Omental fat pad (tissue), 4 donors: ENCODE measurements around the gene SWAP70. TPM values are rescaled to one million over a fixed set of nuclear protein-coding genes. Genes with fewer than 3 reads are reported as not detected.

Experiments
- ATAC-seq: fragments of 150-250 bp; one replicate; pipeline ENCODE4 v1.9.1; 2016; ENCODE audit warnings: mild to moderate bottlenecking, moderate library complexity; ENCODE audit not compliant: low FRiP score
- DNase-seq: peaks from one replicate; pipeline ENCODE4 v3.0.0-alpha.2; 2019; ENCODE audit warnings: low spot score
- CTCF ChIP-seq, 3 donors: fragments of 450-650 bp; IDR thresholded peaks; one replicate each; pipeline ENCODE4 v1.5.1; 2016 to 2017; ENCODE audit warnings: antibody characterized with exemption in 3 of 3, mild to moderate bottlenecking in 3 of 3, moderate library complexity in 2 of 3
- total RNA-seq, 4 donors: library from RNA; depleted of rRNA; stranded (reverse); fragments of >200 nt; gene quantifications; one replicate each; pipeline ENCODE4 v1.1.0, GENCODE V29; 2016

The SWAP70 gene
- total RNA-seq, 4 donors from 2014 or later, result 35.6 to 81.7 (median 61.0) TPM

GRCh38 chr11:9760193-9760575, 96.3 kb downstream of the SWAP70 start:
- peak; percentile 17 for ATAC-seq
- peak; percentile 52 for DNase-seq
- no peak for TF ChIP-seq CTCF (IDR thresholded peaks at IDR 0.05)

- DNase-seq, result no peak
- no peak for TF ChIP-seq CTCF (IDR thresholded peaks at IDR 0.05)
- no peak for ATAC-seq
Measured at GRCh38 chr11:9761441-9761945, 97.6 kb downstream of the SWAP70 start.

GRCh38 chr11:9762531-9762930, 98.7 kb downstream of the SWAP70 start:
- ATAC-seq (no peak), DNase-seq (no peak)
- no peak for TF ChIP-seq CTCF (IDR thresholded peaks at IDR 0.05)

- DNase-seq, result no peak
- ATAC-seq, result no peak
- no peak for TF ChIP-seq CTCF (IDR thresholded peaks at IDR 0.05)
Measured at GRCh38 chr11:9763301-9763700, 99.4 kb downstream of the SWAP70 start.

- TF ChIP-seq CTCF (IDR thresholded peaks at IDR 0.05), result no peak
- no peak for DNase-seq
- peak; percentile 32 for ATAC-seq
Measured at GRCh38 chr11:9765320-9766101, 101.6 kb downstream of the SWAP70 start.

GRCh38 chr11:9769621-9770020, 105.7 kb downstream of the SWAP70 start:
- no peak for TF ChIP-seq CTCF (IDR thresholded peaks at IDR 0.05)
- no peak for DNase-seq
- no peak for ATAC-seq

- TF ChIP-seq CTCF (IDR thresholded peaks at IDR 0.05), result no peak
- DNase-seq, result no peak
- no peak for ATAC-seq
Measured at GRCh38 chr11:9771071-9771511, 107.2 kb downstream of the SWAP70 start.
